Thoracic aorta (tissue), 2 donors: Measurements from ENCODE around the gene NCKAP5L. TPM values are rescaled to one million over a fixed set of nuclear protein-coding genes. Genes with fewer than 3 reads are reported as not detected.

ENCODE experiments used
- ATAC-seq: fragments of 150-250 bp; one replicate; pipeline ENCODE4 v1.8.0; 2017; ENCODE audit warnings: low read depth; ENCODE audit not compliant: insufficient number of reproducible peaks, low FRiP score
- DNase-seq: peaks from one replicate; pipeline ENCODE4 v3.0.0-alpha.2; 2020; ENCODE audit warnings: low spot score
- H3K27ac ChIP-seq, 2 donors: fragments of 200-600 bp; sonication (generic); 1 replicate in 1 of 2; 2 replicates in 1 of 2; pipeline ENCODE4 v1.5.1; 2016; ENCODE audit warnings: mild to moderate bottlenecking in 2 of 2, moderate library complexity in 2 of 2
- H3K27me3 ChIP-seq: fragments of 200-600 bp; sonication (generic); replicated peaks from 2 replicates; pipeline ENCODE4 v1.6.0; 2016; ENCODE audit warnings: mild to moderate bottlenecking; ENCODE audit not compliant: insufficient read depth
- H3K36me3 ChIP-seq: fragments of 200-600 bp; sonication (generic); one replicate; pipeline ENCODE4 v1.5.1; 2016
- H3K4me1 ChIP-seq, 2 donors: fragments of 200-600 bp; sonication (generic); 1 replicate in 1 of 2; 2 replicates in 1 of 2; pipeline versions ENCODE4 v1.5.1 to v1.6.0; 2016; ENCODE audit warnings: low read depth in 2 of 2, mild to moderate bottlenecking in 1 of 2; ENCODE audit not compliant: control insufficient read depth in 1 of 2
- H3K4me3 ChIP-seq: fragments of 200-600 bp; sonication (generic); 2 replicates; pipeline ENCODE4 v1.5.1; 2016; ENCODE audit warnings: mild to moderate bottlenecking
- H3K9me3 ChIP-seq: fragments of 200-600 bp; sonication (generic); 2 replicates; pipeline ENCODE4 v1.5.1; 2016
- CTCF ChIP-seq: fragments of 200-600 bp; sonication (generic); IDR thresholded peaks from one replicate; pipeline ENCODE4 v1.5.1; 2019; ENCODE audit warnings: antibody characterized with exemption
- total RNA-seq, 2 donors: library from RNA; depleted of rRNA; stranded (reverse); fragments of >200 nt; gene quantifications; one replicate each; pipeline versions ENCODE4 v1.1.0 to v1.2.3, GENCODE V29; 2016

NCKAP5L gene
- total RNA-seq, 2 donors from 2014 or later = 34.9 to 38.0 TPM

GRCh38 chr12:49825360-49825970 lies 2.7 kb downstream of the NCKAP5L start:
- Histone ChIP-seq H3K4me3 (peak overlapping the region; percentile 94), H3K4me1 (peaks cover 43 to 57% of the 10 kb centered on the region in 2 donors), H3K27me3 (no peaks in the 10 kb centered on the region), H3K36me3 (peaks cover 12% of the 10 kb centered on the region), H3K27ac (peak overlapping the region in 1 of 2 donors; percentile 44), H3K9me3 (no peaks in the 10 kb centered on the region)
- ATAC-seq = no peak
- no peak for TF ChIP-seq CTCF
- no peak for DNase-seq

- ATAC-seq = no peak
- Histone ChIP-seq H3K9me3 (no peaks in the 10 kb centered on the region), H3K27me3 (no peaks in the 10 kb centered on the region), H3K36me3 (peaks cover 12% of the 10 kb centered on the region), H3K4me3 (peak overlapping the region; percentile 94), H3K4me1 (peaks cover 44 to 57% of the 10 kb centered on the region in 2 donors), H3K27ac (peak overlapping the region in 1 of 2 donors; percentile 44)
- no peak for TF ChIP-seq CTCF
- DNase-seq = no peak
Observed at GRCh38 chr12:49824895-49825294, 3.3 kb downstream of the NCKAP5L start.

GRCh38 chr12:49824416-49824815 lies 3.8 kb downstream of the NCKAP5L start:
- ATAC-seq = no peak
- Histone ChIP-seq H3K4me3 (no peak overlapping the region), H3K4me1 (peaks cover 46 to 62% of the 10 kb centered on the region in 2 donors), H3K9me3 (no peaks in the 10 kb centered on the region), H3K27me3 (no peaks in the 10 kb centered on the region), H3K27ac (no peak overlapping the region), H3K36me3 (peaks cover 12% of the 10 kb centered on the region)
- DNase-seq = no peak
- TF ChIP-seq CTCF = no peak

- H3K9me3 ChIP-seq = no peaks in the 10 kb centered on the region
- DNase-seq = no peak
- H3K36me3 ChIP-seq = peaks cover 12% of the 10 kb centered on the region
- H3K27me3 ChIP-seq = no peaks in the 10 kb centered on the region
- H3K4me3 ChIP-seq = no peak overlapping the region
- peaks cover 45 to 60% of the 10 kb centered on the region in 2 donors for H3K4me1 ChIP-seq
- no peak for ATAC-seq
- H3K27ac ChIP-seq = no peak overlapping the region
- no peak for TF ChIP-seq CTCF
Observed at GRCh38 chr12:49823951-49824350, 4.3 kb downstream of the NCKAP5L start.

- ATAC-seq = no peak
- Histone ChIP-seq H3K9me3 (no peaks in the 10 kb centered on the region), H3K27me3 (no peaks in the 10 kb centered on the region), H3K36me3 (peaks cover 12% of the 10 kb centered on the region), H3K27ac (no peak overlapping the region), H3K4me1 (peaks cover 43 to 58% of the 10 kb centered on the region in 2 donors), H3K4me3 (no peak overlapping the region)
- no peak for TF ChIP-seq CTCF
- no peak for DNase-seq
Observed at GRCh38 chr12:49823350-49823749, 4.9 kb downstream of the NCKAP5L start.
